GM19455 (cell line): ENCODE data around the gene DIS3L2.

Source experiments
- ATAC-seq: cut with Tn5 transposase; IDR thresholded peaks from one replicate; pipeline ENCODE4 v1.9.1; 2021; ENCODE audit not compliant: unreplicated experiment

Gene DIS3L2

GRCh38 chr2:231951452-231952035, 10.0 kb upstream of the DIS3L2 start:
- ATAC-seq = no peak

- no peak for ATAC-seq
Measured at GRCh38 chr2:231955758-231956472, 5.6 kb upstream of the DIS3L2 start.

GRCh38 chr2:231957913-231958763, 3.4 kb upstream of the DIS3L2 start:
- no peak for ATAC-seq

- ATAC-seq = no peak
Measured at GRCh38 chr2:231960810-231961348, 634 bp upstream of the DIS3L2 start.

- ATAC-seq = no peak
Measured at GRCh38 chr2:231965102-231965501, 3.6 kb downstream of the DIS3L2 start.

- ATAC-seq = no peak
Measured at GRCh38 chr2:231966886-231967285, 5.4 kb downstream of the DIS3L2 start.

- no peak for ATAC-seq
Measured at GRCh38 chr2:231968820-231969219, 7.3 kb downstream of the DIS3L2 start.

GRCh38 chr2:231970461-231970860, 8.9 kb downstream of the DIS3L2 start:
- ATAC-seq = no peak

- ATAC-seq = no peak
Measured at GRCh38 chr2:231975001-231975400, 13.5 kb downstream of the DIS3L2 start.

GRCh38 chr2:231977430-231977829, 15.9 kb downstream of the DIS3L2 start:
- ATAC-seq = no peak

- no peak for ATAC-seq
Measured at GRCh38 chr2:231984992-231985391, 23.5 kb downstream of the DIS3L2 start.

GRCh38 chr2:231985823-231986261, 24.3 kb downstream of the DIS3L2 start:
- no peak for ATAC-seq

- no peak for ATAC-seq
Measured at GRCh38 chr2:231987124-231987727, 25.7 kb downstream of the DIS3L2 start.

GRCh38 chr2:231988179-231988866, 26.8 kb downstream of the DIS3L2 start:
- no peak for ATAC-seq

- ATAC-seq = no peak
Measured at GRCh38 chr2:231991664-231992063, 30.2 kb downstream of the DIS3L2 start.

GRCh38 chr2:231992888-231993287, 31.4 kb downstream of the DIS3L2 start:
- ATAC-seq = no peak

- ATAC-seq = no peak
Measured at GRCh38 chr2:231996797-231997540, 35.5 kb downstream of the DIS3L2 start.

- ATAC-seq = no peak
Measured at GRCh38 chr2:231998046-231998445, 36.5 kb downstream of the DIS3L2 start.

GRCh38 chr2:232000439-232000838, 38.9 kb downstream of the DIS3L2 start:
- no peak for ATAC-seq

GRCh38 chr2:232001073-232001472, 39.6 kb downstream of the DIS3L2 start:
- ATAC-seq = no peak
